ENCODE results near the gene CAMTA1. TPM values are rescaled to one million over a fixed set of nuclear protein-coding genes. Genes with fewer than 3 reads are reported as not detected.

CAMTA1 gene
- total and polyA plus RNA-seq, 4 donors: 18.0 to 93.5 (median 35.8) TPM

DNA sequence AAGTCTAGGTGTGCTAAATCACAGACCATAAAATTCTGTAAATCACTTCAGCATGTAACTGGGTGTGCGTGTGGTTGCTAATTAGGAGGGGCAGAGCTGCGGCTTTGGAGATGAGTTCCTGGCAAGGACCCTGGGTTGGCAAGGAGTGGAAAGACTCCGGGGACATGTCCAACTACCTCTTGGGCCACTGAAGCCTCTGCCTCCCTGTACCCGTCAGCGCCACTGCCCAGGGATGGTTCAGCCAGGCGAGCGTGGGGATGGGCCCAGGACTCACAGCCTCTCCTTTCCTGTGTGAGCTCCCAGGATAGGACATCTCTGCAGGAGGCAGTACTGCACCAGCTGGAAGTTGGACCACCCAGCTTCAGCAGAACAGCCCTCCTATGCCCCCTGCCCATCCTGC is 599.4 kb downstream of the CAMTA1 start:
- H3K9ac ChIP-seq (ENCODE audit: low read depth in 1 of 2, low read length in 2 of 2): no peak overlapping the region
- no peaks in the 10 kb centered on the region for H3K9me3 ChIP-seq (ENCODE audit: control insufficient read depth in 4 of 4, low read length in 3 of 4)
- H3K27ac ChIP-seq (ENCODE audit: low read depth in 1 of 2, low read length in 2 of 2): no peak overlapping the region
- peak; percentile 22 for DNase-seq (ENCODE audit: low spot score)
- H3K36me3 ChIP-seq (ENCODE audit: control insufficient read depth in 4 of 4, insufficient read depth in 3 of 4, low read depth in 1 of 4, low read length in 3 of 4): no peaks in the 10 kb centered on the region
- no peak overlapping the region for H3K4me3 ChIP-seq (ENCODE audit: low read depth in 1 of 3, low read length in 3 of 3)
- WGBS: 79% methylated on average over 7 of the region's 7 CpGs
- no peaks in the 10 kb centered on the region for H3K27me3 ChIP-seq (ENCODE audit: control insufficient read depth in 4 of 4, insufficient read depth in 4 of 4, low read length in 3 of 4)
- no peaks in the 10 kb centered on the region for H3K4me1 ChIP-seq (ENCODE audit: control insufficient read depth in 4 of 4, insufficient read depth in 4 of 4, low read length in 3 of 4)
- TF ChIP-seq RXRA (IDR thresholded peaks at IDR 0.05) (no peak), YY1 (IDR thresholded peaks at IDR 0.05) (no peak)

DNA sequence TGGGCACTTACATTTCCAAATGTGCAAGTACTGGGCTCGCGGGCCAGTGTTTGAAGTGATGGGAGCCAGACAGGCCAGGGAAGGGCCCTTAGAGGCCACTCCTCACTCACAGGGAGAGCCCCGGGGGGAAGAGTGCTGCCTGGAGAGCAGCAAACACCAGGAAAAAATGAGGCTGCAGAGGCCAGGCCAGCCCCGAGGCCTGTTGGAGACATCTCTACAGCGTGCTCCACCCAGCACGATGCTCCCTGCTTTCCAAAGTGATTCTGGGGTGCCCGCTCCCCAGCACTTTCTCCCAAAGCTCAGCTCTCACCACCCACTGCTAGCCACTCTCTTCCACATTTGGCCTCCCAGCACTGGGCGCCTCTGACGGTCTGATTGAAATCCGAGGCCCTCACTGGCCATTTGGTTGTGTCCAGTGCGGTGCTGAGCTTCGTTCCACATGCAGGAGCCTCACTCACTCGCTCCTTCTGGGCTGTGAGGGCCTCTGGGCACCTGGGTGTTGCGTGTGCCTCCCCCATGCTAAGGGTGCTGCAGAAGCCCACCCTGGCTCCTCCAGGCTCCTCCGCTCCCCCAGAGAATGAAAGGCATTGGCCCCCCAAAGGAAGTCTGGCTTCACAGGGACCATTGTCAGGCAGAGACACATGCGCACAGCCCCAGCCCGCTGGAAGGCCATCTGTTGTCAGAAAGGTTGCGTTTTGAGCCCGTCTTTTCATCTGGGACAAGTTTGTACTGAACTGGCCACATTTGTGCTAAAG is 600.4 kb downstream of the CAMTA1 start:
- Histone ChIP-seq H3K4me3 (ENCODE audit: low read depth in 1 of 3, low read length in 3 of 3) (no peak overlapping the region), H3K36me3 (ENCODE audit: control insufficient read depth in 4 of 4, insufficient read depth in 3 of 4, low read depth in 1 of 4, low read length in 3 of 4) (no peaks in the 10 kb centered on the region), H3K27ac (ENCODE audit: low read depth in 1 of 2, low read length in 2 of 2) (no peak overlapping the region), H3K9me3 (ENCODE audit: control insufficient read depth in 4 of 4, low read length in 3 of 4) (no peaks in the 10 kb centered on the region), H3K4me1 (ENCODE audit: control insufficient read depth in 4 of 4, insufficient read depth in 4 of 4, low read length in 3 of 4) (no peaks in the 10 kb centered on the region), H3K9ac (ENCODE audit: low read depth in 1 of 2, low read length in 2 of 2) (no peak overlapping the region), H3K27me3 (ENCODE audit: control insufficient read depth in 4 of 4, insufficient read depth in 4 of 4, low read length in 3 of 4) (no peaks in the 10 kb centered on the region)
- 87% methylated on average over 19 of the region's 19 CpGs for WGBS
- TF ChIP-seq NR2F2 (IDR thresholded peaks at IDR 0.05) (no peak), EGR1 (IDR thresholded peaks at IDR 0.05; ENCODE audit: low read depth in 2 of 2) (no peak), RXRA (IDR thresholded peaks at IDR 0.05) (no peak), MAX (IDR thresholded peaks at IDR 0.05) (no peak), ZBTB33 (IDR thresholded peaks at IDR 0.05) (no peak), HNF4A (conservative IDR thresholded peaks at IDR 0.05) (no peak), YY1 (IDR thresholded peaks at IDR 0.05) (no peak), GABPA (IDR thresholded peaks at IDR 0.05 in 1 of 2, conservative IDR thresholded peaks at IDR 0.05 in 1 of 2) (no peak), FOXA2 (IDR thresholded peaks at IDR 0.05) (no peak), RAD21 (IDR thresholded peaks at IDR 0.05) (no peak), ATF3 (IDR thresholded peaks at IDR 0.05) (no peak), HNF4G (IDR thresholded peaks at IDR 0.05) (no peak), SP1 (IDR thresholded peaks at IDR 0.05) (no peak), TAF1 (conservative IDR thresholded peaks at IDR 0.05) (no peak), FOXA1 (IDR thresholded peaks at IDR 0.05) (no peak)
- TF ChIP-seq, protein P1, sequence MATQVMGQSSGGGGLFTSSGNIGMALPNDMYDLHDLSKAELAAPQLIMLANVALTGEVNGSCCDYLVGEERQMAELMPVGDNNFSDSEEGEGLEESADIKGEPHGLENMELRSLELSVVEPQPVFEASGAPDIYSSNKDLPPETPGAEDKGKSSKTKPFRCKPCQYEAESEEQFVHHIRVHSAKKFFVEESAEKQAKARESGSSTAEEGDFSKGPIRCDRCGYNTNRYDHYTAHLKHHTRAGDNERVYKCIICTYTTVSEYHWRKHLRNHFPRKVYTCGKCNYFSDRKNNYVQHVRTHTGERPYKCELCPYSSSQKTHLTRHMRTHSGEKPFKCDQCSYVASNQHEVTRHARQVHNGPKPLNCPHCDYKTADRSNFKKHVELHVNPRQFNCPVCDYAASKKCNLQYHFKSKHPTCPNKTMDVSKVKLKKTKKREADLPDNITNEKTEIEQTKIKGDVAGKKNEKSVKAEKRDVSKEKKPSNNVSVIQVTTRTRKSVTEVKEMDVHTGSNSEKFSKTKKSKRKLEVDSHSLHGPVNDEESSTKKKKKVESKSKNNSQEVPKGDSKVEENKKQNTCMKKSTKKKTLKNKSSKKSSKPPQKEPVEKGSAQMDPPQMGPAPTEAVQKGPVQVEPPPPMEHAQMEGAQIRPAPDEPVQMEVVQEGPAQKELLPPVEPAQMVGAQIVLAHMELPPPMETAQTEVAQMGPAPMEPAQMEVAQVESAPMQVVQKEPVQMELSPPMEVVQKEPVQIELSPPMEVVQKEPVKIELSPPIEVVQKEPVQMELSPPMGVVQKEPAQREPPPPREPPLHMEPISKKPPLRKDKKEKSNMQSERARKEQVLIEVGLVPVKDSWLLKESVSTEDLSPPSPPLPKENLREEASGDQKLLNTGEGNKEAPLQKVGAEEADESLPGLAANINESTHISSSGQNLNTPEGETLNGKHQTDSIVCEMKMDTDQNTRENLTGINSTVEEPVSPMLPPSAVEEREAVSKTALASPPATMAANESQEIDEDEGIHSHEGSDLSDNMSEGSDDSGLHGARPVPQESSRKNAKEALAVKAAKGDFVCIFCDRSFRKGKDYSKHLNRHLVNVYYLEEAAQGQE (IDR thresholded peaks at IDR 0.05): no peak
- peak; percentile 23 for DNase-seq (ENCODE audit: low spot score)

Measured in liver (tissue), 9 donors.